ENCODE data around the gene EID2B.

Gene EID2B

GRCh38 chr19:39532233-39533002, at the start of gene EID2B:
EID2B (minus strand) TSS chr19:39532852; CDS start chr19:39532802, 50 bp downstream.
- DNase-seq = peak; percentile 96

- no peak for DNase-seq
Observed at GRCh38 chr19:39582442-39582841, 49.8 kb upstream of the EID2B start.

- no peak for DNase-seq
Observed at GRCh38 chr19:39568604-39569003, 36.0 kb upstream of the EID2B start.

- DNase-seq = no peak
Observed at GRCh38 chr19:39566064-39566463, 33.4 kb upstream of the EID2B start.

- no peak for DNase-seq
Observed at GRCh38 chr19:39563408-39563807, 30.8 kb upstream of the EID2B start.

GRCh38 chr19:39558624-39559117, 26.0 kb upstream of the EID2B start:
- DNase-seq = no peak

GRCh38 chr19:39557811-39558623, 25.4 kb upstream of the EID2B start:
- DNase-seq = peak; percentile 70

GRCh38 chr19:39555883-39556282, 23.2 kb upstream of the EID2B start:
- peak; percentile 65 for DNase-seq

GRCh38 chr19:39554701-39555311, 22.2 kb upstream of the EID2B start:
- DNase-seq = peak; percentile 55

GRCh38 chr19:39553082-39553652, 20.5 kb upstream of the EID2B start:
- no peak for DNase-seq

- no peak for DNase-seq
Observed at GRCh38 chr19:39550197-39550596, 17.5 kb upstream of the EID2B start.

GRCh38 chr19:39546599-39546998, 13.9 kb upstream of the EID2B start:
- DNase-seq = no peak

- peak; percentile 57 for DNase-seq
Observed at GRCh38 chr19:39544911-39545310, 12.3 kb upstream of the EID2B start.

- peak; percentile 72 for DNase-seq
Observed at GRCh38 chr19:39544226-39544903, 11.7 kb upstream of the EID2B start.

GRCh38 chr19:39543477-39543857, 10.8 kb upstream of the EID2B start:
- no peak for DNase-seq

- DNase-seq = no peak
Observed at GRCh38 chr19:39542206-39542605, 9.6 kb upstream of the EID2B start.

- DNase-seq = no peak
Observed at GRCh38 chr19:39540333-39540673, 7.7 kb upstream of the EID2B start.

- peak; percentile 95 for DNase-seq
Observed at GRCh38 chr19:39539518-39540332, 7.1 kb upstream of the EID2B start, which contains the start of gene EID2. EID2 (minus strand) TSS chr19:39540161; CDS start chr19:39540079, 82 bp downstream.

GRCh38 chr19:39539165-39539517, 6.5 kb upstream of the EID2B start:
- no peak for DNase-seq

GRCh38 chr19:39533791-39534190, 1.1 kb upstream of the EID2B start:
- DNase-seq = no peak

GRCh38 chr19:39533003-39533512, 406 bp upstream of the EID2B start:
- DNase-seq = no peak

GRCh38 chr19:39531834-39532232, 819 bp downstream of the EID2B start:
- DNase-seq = no peak
